HG02798 (cell line): ENCODE data around the gene PRODH2.
"Not testable (repeated sequence)": the region's sequence is repeated elsewhere in the genome, so short reads cannot be mapped to it uniquely, and the experiment has no call there.

Experiments
- ATAC-seq: cut with Tn5 transposase; IDR thresholded peaks from one replicate; pipeline ENCODE4 v1.9.1; 2021; ENCODE audit warnings: mild to moderate bottlenecking; ENCODE audit not compliant: unreplicated experiment, poor library complexity

The PRODH2 gene

DNA sequence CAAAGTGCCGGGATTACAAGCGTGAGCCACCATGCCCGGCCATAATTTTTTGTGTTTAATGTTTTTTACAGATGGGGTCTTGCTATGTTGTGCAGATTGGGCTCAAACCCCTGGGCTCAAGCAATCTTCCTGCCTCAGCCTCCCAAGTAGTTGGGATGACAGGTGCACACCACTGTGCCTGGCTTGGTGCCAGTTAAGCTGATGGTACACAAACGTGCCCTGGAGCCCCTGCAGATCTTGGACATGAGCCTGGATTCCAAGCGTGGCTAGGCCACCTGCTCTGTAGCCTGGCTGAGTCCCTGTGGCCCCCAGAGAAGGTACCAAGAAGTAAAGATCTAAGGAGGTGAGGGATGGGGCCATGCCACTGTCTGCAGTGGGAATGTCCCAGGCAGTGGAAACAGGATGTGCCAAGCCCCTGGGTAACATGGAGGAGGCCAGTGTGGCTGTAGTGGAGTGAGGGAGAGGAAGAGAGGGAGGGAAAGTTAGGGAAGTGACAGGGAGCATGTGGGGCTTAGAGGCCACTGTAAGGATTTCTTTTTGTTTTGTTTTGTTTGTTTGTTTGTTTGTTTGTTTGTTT lies 7.0 kb downstream of the PRODH2 start:
- ATAC-seq = no peak

DNA sequence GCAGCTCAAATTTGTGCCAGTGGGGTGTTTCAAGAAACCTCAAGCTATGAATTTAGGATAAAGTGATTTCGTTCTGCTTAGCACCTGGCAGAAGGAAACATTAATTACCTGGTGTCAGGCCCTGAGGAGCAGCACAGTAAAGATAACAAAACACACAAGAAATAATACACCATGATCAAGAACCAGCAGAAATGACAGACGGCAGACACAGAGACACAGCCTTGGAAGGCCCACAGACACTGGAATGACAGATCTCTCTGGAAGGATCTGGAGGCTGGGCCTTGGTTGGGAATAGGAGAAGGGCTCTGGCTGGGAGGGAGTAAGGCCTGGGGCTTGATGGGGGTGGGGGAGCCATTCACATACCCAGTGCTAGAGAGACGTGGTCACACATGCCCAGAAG lies 10.8 kb downstream of the PRODH2 start:
- ATAC-seq = no peak

DNA sequence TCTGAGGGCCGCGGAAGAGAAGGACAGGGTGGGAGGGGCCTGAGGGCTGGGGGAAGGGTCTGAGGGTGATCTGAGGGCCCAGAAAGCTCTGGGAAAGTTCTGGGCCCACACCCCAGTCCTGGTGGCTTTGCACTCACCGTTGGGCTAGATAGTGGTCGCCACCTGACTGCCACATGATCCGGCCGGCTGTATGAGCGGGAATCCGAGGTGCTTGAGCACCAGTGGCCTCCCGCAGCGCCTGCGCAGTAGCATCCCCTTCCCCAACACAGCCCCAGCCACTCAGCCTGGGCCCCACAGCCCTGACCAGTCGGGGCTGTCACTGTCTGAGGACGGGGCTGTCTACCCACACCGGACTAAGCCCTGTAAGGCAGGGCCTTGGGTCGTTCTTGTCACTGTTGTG lies 15.0 kb downstream of the PRODH2 start:
- no peak for ATAC-seq

DNA sequence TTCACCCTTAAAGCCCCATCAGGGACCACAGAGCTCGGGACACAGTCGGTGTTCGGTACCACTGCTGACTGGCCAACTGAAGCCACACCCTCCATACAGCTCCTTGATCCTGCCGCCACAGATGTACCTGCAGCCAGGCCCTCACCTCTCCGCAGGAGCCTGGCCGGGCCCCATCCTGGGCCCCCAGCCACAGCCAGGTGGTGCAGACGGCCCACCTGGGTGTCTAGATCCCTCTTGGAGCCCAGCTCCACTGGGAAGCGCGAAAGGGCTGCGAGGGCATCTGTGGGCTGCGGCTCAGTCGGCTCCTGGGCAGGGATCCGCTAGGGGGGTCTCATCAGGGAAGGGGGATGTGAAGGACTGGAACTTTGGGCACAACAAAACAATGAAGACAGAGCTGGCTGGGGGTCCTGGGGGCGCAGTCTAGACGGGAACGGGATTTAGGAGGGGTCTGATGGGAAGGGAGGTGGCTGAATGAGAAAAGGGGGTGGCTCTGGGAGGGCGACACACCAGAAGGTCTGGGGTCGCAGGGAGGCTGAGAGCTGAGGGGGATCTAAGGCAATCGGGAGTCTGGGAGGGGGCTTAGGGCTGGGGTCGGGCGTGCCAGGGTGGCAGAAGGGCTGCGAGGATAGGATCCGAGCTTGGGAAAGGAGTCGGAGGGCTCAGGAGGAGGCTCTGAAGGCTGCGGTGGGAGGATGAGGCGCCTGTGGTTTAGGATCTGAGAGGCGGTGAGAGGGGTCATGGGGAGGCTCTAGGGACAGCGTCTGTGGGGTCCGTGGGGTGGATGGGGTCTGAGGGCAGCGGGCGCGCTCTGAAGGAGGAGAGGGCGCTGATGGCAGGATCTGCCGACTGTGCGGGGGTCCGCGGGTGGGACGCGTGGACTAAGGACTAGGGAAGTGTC lies 15.8 kb downstream of the PRODH2 start:
- no peak for ATAC-seq

DNA sequence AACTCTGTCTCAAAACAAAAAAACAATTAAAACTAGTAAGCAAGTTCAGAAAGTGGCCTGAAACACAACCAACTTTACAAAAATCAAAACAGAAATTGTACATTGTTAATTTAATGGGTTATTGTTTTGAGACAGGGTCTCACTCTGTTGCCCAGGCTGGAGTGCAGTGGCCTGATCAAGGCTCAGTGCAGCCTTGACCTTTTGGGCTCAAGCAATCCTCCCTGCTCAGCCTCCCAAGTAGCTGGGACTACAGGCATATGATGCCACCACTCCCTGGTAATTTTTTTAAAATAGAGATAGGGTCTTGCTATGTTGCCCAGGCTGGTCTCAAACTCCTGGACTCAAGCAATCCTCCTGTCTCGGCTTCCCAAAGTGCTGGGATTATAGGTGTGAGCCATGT lies 17.1 kb downstream of the PRODH2 start:
- not testable (repeated sequence) for ATAC-seq

DNA sequence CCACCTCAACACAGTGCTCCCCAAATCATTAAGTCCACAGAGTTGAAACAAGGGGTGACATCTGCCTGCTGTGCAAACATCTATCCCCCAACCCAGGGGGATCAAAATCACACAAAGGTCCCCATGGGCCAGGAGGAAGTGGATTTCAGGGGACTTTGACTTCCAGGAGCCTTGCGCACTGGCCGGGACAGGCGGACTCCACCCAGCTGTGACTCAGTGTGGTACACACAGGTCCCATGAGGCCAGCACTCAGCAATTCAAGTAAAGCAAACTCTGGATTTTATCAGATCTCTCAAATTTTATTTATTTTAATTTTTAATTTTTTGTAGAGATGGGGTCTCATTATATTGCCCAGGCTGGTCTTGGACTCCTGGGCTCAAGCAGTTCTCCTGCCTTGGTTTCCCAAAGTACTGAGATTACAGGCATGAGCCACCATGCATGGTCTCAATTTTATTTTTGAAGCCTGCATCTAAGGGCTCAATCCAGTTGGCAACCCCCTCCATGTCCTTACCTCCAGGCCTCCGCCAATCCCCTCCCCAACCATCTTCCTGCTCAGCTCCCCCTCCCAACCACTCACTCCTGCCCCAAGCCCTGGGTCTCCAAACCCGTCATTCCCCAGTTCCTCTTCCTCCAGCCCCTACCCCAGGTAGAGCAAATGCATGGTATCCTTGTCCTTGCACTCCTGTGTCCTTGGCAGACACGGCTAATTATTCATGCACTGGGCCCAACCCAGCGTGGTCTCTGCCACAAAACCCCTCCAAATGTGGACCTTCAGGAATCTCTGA lies 19.1 kb downstream of the PRODH2 start:
- ATAC-seq = no peak

DNA sequence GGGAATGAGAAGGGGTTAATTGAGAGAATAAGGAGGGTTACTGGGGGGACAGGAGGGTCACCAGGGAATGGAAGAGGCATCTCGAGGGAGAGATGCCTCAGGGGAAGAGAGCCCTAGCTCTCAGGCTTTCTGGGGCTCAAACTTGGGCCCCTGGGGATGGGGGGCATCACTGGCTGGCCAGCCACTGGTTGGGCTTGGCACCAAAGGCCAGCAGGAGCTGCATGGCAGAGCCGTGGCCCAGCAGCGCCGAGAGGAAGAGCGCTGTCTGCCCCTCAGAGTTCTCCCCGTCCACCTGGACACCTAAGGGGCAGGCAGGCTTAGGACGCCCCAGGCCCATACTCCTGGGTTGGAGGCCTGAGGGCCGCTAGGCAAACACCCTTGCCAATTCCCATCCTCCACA lies 19.8 kb downstream of the PRODH2 start:
- ATAC-seq = no peak

DNA sequence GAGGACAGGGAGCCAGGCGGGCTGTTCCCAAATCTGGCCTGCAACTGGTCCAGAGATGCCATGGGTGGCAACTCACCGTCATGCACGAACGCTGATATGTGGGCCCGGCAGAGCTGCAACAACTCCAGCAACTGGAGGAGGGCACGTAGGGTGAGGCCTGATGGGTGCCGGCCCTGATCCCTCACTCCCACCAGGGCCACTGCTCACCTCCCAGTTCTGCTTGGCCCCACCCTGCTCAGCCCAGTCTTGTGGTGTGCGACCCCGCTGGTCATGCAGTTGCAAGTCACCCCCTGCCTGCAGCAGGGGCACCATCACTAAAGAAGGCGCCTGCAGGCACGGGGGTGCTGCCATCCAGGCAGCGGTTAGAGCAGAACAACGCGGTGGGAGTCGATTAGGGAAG lies 20.3 kb downstream of the PRODH2 start:
- no peak for ATAC-seq

DNA sequence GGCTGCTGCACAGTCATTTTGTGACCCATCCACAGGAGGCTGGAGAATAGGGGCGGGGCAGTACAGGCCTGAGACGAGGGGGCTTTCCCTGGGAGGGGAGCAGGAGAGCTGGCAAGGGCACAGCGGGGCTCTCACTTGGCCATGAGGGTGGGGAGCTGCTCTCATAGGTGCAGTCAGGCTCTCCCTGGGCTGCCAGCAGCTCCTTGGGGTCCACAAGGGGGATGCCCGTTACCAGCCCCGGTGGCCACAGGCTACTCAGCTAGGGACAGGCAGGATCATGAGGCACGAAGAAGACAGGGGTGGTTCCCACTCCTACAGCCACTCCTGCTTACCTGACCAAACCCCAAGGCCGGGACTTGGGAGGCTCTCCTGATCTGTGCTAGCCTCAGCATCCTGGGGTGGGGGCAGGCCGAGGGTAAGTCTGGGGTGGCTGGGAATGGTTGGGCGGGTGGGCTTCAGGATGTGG lies 20.8 kb downstream of the PRODH2 start:
- ATAC-seq = no peak

DNA sequence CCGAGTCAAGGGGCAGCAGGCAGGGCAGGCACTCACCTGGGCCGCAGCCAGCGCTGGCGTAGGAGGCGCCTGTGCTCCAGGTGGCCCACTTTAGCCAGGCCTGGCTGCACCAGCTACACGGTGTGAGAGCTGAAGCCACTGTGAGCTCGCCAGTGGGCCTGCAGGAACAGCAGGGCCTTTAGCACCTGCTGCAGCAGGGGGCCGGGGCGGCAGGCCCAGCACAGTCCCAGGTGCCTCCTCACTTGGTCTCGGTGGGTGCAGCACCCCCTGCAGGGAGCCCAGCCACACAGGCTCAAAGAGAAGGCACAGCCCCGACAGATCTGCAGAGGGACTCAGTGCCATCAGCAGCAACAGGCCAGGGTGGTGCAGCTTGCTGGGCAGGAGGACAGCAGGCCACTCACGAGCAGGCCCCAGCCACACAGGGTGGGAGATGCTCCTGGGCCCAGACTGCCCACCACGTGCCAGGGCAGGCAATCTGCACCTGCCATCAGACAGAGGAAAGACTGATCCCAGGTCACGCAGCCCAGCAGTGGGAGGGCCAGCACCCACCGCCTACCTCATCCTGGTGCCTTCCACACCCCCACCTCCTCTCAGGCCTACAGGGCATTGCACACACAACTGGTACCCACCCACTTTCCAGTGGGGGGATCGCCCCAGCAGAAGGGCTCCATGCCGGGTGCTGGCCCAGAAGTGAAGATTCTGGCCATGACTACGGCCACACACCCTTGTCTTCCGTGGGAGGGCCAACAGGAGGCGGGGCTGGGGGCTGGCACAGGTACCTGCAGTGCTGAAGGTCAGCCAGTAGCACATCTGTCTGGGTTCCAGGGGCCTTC lies 21.4 kb downstream of the PRODH2 start:
- no peak for ATAC-seq

DNA sequence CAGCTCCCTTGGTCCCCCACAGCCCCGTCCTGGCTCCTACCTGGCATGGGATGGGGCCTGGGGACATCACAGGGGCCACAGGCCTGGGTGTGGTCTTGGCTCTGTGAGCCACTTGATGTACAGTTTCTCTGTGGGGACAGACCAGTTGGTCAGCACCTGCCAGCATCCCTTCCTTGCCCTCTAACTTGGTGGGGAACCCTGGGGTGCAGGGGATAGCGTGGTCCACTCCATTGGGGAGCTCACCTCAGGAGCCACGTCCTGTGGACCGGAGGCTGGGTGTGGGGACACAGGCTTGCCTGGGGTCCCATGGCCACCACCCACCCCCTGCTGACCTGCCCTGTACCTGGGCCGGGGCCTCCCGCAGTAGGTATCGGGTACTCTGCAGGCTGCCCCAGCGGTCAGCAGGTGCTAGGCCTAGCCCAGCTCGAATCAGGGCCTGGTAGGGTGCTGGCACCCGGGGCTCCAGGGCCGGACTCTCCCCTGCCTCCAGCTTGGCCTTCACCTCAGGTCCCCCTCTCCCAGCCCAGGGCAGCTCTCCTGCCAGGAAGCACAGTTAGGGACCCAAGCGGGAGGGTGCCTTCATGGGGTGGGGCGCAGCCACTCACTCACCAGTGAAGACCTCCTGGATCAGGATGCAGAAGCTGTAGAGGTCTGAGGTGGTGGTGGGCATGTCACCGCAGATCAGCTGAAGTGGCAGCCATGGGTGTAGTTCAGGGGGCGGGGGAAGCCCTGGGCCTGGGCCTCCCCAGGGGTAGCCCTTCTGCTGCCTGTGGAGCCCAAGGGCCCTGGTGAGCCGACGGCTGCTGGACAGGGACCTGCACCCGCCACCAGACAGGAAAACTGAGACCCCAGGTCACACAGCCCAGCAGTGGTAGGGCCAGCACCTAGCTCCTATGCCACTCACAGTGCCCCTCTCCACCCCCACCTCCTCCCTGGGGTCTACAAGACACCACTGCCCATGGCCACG lies 22.4 kb downstream of the PRODH2 start:
- ATAC-seq = no peak

DNA sequence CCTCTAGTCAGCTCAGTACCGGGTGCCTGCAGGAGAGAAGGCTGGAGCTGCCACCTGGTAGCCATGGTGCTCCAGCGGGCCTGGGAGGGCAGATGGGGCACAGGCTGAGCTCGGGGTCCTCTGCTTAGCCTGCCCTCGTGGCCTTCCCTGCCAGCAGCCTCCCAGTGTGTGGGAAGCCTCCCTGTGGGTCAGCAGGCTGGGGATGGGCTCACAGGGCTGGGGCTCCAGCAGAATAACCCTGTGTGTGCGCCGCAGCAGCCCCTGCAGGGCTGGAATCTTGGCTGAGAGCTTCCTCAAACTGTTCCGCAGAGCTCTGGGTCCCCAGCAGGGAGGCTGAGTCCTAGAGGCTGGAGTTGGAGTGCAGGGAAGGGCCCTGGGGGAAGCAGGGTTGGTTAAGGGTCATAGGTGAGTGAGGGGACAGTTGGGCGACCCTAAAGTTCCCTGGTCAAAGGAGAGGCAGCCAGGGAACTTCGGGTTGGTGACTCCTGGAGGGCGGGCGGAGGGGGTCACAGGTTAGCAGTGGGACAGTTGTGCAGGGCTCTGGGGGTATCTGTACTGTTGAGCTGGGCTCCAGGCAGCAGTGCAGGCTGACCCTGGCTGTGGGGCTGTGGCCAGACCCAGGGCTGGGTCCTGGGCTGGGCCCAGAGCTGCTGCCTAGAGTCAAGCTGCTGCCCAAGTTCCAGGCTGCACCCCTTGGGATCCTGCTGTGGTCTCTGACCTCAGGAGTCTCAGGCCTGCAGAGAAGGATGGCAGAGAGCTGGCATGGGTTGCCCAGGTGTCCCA lies 23.3 kb downstream of the PRODH2 start:
- ATAC-seq = no peak

DNA sequence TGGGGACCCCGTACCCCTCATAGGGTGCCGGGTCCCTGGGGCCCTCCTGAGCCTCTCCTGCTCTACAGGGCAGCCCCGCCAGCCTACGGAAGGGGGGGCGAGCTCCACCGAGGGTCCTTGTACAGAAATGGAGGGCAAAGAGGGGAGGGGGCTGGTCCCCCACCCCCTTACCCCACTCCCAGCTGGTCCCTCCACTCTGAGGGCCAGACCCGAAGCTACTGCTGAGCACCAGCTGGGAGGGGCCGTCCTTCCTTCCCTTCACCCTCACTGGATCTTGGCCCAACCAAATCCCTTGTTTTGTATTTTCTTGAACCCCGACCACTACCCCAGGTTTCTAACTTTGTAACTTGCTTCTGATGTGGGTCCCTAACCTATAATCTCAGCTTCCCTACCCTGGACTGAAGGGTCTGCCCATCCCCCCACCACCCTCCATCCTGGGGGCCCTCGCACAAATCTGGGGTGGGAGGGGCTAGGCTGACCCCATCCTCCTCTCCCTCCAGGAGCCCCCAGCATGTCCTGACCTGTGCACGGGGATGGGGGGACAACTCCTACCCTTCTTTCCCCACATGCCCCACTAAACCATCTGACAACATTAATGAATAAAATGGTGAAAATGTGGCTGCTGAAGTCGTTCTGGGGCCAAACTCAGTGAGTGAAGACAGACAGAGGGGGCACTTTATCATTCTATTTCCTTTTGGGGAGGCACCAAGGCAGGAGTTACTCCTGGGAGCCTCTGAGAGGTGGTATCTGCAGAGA lies 24.3 kb downstream of the PRODH2 start:
- no peak for ATAC-seq

DNA sequence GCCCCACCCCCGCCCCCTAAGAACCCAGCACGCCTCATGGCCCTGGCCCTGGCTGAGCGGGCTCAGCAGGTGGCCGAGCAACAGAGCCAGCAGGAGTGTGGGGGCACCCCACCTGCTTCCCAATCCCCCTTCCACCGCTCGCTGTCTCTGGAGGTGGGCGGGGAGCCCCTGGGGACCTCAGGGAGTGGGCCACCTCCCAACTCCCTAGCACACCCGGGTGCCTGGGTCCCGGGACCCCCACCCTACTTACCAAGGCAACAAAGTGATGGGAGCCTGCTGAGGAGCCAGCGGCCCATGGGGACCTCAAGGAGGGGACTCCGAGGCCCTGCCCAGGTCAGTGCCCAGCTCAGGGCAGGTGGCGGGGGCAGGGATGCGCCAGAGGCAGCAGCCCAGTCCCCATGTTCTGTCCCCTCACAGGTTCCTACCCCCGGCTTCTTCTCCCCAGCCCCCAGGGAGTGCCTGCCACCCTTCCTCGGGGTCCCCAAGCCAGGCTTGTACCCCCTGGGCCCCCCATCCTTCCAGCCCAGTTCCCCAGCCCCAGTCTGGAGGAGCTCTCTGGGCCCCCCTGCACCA lies 25.3 kb downstream of the PRODH2 start:
- ATAC-seq = no peak

DNA sequence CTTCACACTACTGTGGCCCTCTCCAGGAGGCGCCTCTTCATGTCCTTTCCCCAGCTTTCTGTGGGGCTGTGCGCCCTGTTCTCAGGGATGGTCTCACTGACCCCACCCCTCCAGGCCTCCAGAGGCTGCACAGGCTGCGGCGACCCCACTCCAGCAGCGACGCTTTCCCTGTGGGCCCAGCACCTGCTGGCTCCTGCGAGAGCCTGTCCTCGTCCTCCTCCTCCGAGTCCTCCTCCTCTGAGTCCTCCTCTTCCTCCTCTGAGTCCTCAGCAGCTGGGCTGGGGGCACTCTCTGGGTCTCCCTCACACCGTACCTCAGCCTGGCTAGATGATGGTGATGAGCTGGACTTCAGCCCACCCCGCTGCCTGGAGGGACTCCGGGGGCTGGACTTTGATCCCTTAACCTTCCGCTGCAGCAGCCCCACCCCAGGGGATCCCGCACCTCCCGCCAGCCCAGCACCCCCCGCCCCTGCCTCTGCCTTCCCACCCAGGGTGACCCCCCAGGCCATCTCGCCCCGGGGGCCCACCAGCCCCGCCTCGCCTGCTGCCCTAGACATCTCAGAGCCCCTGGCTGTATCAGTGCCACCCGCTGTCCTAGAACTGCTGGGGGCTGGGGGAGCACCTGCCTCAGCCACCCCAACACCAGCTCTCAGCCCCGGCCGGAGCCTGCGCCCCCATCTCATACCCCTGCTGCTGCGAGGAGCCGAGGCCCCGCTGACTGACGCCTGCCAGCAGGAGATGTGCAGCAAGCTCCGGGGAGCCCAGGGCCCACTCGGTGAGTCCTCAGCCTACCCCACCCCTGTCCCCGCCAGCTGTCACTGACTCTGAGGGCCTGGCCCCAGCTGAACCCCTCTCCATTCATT lies 26.1 kb downstream of the PRODH2 start:
- ATAC-seq = no peak

DNA sequence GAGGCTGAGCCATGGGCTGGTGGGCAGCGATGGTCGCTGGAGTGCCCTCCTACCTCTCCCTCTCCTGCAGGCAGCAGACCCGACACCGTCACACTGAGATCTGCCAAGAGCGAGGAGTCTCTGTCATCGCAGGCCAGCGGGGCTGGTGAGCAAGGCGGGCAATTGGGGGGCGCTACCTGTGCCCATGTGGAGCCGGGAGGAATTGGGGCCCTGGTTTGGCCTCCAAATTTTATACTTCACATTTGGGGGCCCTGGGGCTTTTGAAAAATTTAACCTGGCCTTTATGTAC lies 27.4 kb downstream of the PRODH2 start:
- no peak for ATAC-seq
